ENCODE results near the gene IGSF21. TPM values are rescaled to one million over a fixed set of nuclear protein-coding genes. Genes with fewer than 3 reads are reported as not detected.
A peak's percentile ranks its signal among the peaks of the same experiment; 100 is the strongest.
"Not testable (repeated sequence)": the region's sequence is repeated elsewhere in the genome, so short reads cannot be mapped to it uniquely, and the experiment has no call there.

IGSF21 gene
- total RNA-seq, 1 donor from 2014 or later: 2.4 TPM

- H3K4me1 ChIP-seq: no peaks in the 10 kb centered on the region
- H3K4me3 ChIP-seq: no peak overlapping the region
- intact Hi-C loops (cut with DNase I): no loop called here
- DNase-seq (ENCODE audit: low spot score in 2 of 2): peak; percentile 55 to 79
- no peaks in the 10 kb centered on the region for H3K36me3 ChIP-seq
- H3K27ac ChIP-seq: peak overlapping the region; percentile 22 to 40
- no peak for TF ChIP-seq CTCF (IDR thresholded peaks at IDR 0.05)
- H3K27me3 ChIP-seq: no peaks in the 10 kb centered on the region
- H3K9me3 ChIP-seq: no peaks in the 10 kb centered on the region
Observed at GRCh38 chr1:18160290-18160942, 52.8 kb downstream of the IGSF21 start.

- no peak for TF ChIP-seq CTCF (IDR thresholded peaks at IDR 0.05)
- no peaks in the 10 kb centered on the region for H3K4me1 ChIP-seq
- intact Hi-C loops (cut with DNase I): no loop called here
- no peaks in the 10 kb centered on the region for H3K36me3 ChIP-seq
- DNase-seq (ENCODE audit: low spot score in 2 of 2): no peak
- no peaks in the 10 kb centered on the region for H3K27me3 ChIP-seq
- H3K27ac ChIP-seq: peak overlapping the region in 1 of 2 donors; percentile 22
- no peaks in the 10 kb centered on the region for H3K9me3 ChIP-seq
- H3K4me3 ChIP-seq: no peak overlapping the region
Observed at GRCh38 chr1:18161690-18162089, 54.1 kb downstream of the IGSF21 start.

GRCh38 chr1:18165640-18166039 is 58.0 kb downstream of the IGSF21 start:
- H3K9me3 ChIP-seq; H3K27ac ChIP-seq; H3K4me1 ChIP-seq; H3K27me3 ChIP-seq; DNase-seq (ENCODE audit: low spot score in 2 of 2); H3K36me3 ChIP-seq; intact Hi-C loops (cut with DNase I); H3K4me3 ChIP-seq: not testable (repeated sequence)

GRCh38 chr1:18166341-18166740 is 58.7 kb downstream of the IGSF21 start:
- no peaks in the 10 kb centered on the region for H3K27me3 ChIP-seq
- no peaks in the 10 kb centered on the region for H3K36me3 ChIP-seq
- no peak for TF ChIP-seq CTCF (IDR thresholded peaks at IDR 0.05)
- no peaks in the 10 kb centered on the region for H3K9me3 ChIP-seq
- no peak for DNase-seq (ENCODE audit: low spot score in 2 of 2)
- H3K27ac ChIP-seq: no peak overlapping the region
- intact Hi-C loops (cut with DNase I): no loop called here
- H3K4me1 ChIP-seq: no peaks in the 10 kb centered on the region
- H3K4me3 ChIP-seq: no peak overlapping the region

- Histone ChIP-seq H3K36me3 (no peaks in the 10 kb centered on the region), H3K4me1 (no peaks in the 10 kb centered on the region), H3K27me3 (no peaks in the 10 kb centered on the region), H3K9me3 (no peaks in the 10 kb centered on the region), H3K4me3 (no peak overlapping the region), H3K27ac (no peak overlapping the region)
- no peak for DNase-seq (ENCODE audit: low spot score in 2 of 2)
- intact Hi-C loops (cut with DNase I): no loop called here
- TF ChIP-seq CTCF (IDR thresholded peaks at IDR 0.05): no peak
Observed at GRCh38 chr1:18166929-18167328, 59.3 kb downstream of the IGSF21 start.

- H3K27me3 ChIP-seq: no peaks in the 10 kb centered on the region
Observed at GRCh38 chr1:18170444-18170843, 62.8 kb downstream of the IGSF21 start.

More at GRCh38 chr1:18170444-18170843, 62.8 kb downstream of the IGSF21 start:
- Histone ChIP-seq H3K9me3 (no peaks in the 10 kb centered on the region), H3K4me3 (no peak overlapping the region), H3K4me1 (no peaks in the 10 kb centered on the region), H3K27ac (no peak overlapping the region), H3K36me3 (no peaks in the 10 kb centered on the region)
- no peak for DNase-seq (ENCODE audit: low spot score in 2 of 2)
- TF ChIP-seq CTCF (IDR thresholded peaks at IDR 0.05): no peak
- intact Hi-C loops (cut with DNase I): no loop called here
